ENCODE results near the gene TMEM183A. TPM values are rescaled to one million over a fixed set of nuclear protein-coding genes. Genes with fewer than 3 reads are reported as not detected.
A peak's percentile ranks its signal among the peaks of the same experiment; 100 is the strongest.

TMEM183A gene
- total RNA-seq, 4 donors from 2014 or later, result 39.4 to 77.4 (median 66.5) TPM

DNA sequence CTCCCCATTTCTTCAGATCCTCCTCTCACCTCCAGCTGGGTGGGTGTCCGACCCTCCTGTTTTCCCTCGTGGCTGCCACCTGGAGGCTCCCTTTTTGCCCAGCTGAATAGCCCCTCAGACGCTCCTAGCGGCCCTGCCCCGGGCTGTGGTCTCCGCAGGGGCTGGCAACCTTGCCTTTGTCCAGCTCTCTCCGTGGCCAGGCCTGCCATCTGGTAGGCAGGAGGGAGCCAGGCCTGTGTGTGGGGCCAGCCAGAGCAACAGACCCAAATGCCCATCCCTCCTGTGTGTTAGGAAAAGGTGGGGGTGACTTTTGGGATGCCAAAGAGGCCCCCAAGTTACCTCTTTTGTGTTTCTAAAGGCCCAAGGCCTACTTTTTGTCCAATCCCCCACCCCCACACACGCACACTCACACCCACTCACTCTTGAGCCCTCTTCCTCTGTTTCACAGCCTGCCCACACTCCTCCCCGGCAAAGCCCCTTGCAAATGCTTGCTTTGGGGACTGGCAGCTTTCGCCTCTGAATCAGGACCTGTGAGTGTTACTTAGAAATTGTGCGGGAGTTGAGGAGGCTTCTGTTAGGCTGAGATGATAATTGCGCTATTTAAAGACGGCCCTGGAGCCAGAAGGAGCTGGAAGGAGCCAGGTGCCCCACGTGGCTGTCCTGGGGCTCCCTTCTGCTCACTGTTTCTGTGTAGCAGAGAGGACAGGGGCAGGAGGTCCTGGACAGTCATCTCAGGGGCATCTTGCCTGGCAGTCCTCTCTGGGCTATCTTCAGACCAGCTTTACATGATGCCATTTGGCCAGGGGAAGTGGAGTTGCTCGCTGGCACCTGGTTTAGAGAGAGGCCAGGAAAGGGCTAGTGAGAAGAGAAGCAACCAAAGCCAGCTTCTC lies 28.2 kb downstream of the TMEM183A start:
- Histone ChIP-seq H3K36me3 (no peaks in the 10 kb centered on the region), H3K4me3 (no peak overlapping the region), H3K9me3 (no peaks in the 10 kb centered on the region), H3K4me1 (peaks cover 0 to 9% (median 0%) of the 10 kb centered on the region in 3 donors), H3K27me3 (peaks cover 0 to 22% (median 0%) of the 10 kb centered on the region in 4 donors), H3K27ac (no peak overlapping the region)
- intact Hi-C loops (cut with DNase I), result loop anchor here (5.0 kb wide), 1 partner anchor 182 kb away; no protein-coding TSS in a partner anchor
- DNase-seq, result no peak
- TF ChIP-seq, protein P1, sequence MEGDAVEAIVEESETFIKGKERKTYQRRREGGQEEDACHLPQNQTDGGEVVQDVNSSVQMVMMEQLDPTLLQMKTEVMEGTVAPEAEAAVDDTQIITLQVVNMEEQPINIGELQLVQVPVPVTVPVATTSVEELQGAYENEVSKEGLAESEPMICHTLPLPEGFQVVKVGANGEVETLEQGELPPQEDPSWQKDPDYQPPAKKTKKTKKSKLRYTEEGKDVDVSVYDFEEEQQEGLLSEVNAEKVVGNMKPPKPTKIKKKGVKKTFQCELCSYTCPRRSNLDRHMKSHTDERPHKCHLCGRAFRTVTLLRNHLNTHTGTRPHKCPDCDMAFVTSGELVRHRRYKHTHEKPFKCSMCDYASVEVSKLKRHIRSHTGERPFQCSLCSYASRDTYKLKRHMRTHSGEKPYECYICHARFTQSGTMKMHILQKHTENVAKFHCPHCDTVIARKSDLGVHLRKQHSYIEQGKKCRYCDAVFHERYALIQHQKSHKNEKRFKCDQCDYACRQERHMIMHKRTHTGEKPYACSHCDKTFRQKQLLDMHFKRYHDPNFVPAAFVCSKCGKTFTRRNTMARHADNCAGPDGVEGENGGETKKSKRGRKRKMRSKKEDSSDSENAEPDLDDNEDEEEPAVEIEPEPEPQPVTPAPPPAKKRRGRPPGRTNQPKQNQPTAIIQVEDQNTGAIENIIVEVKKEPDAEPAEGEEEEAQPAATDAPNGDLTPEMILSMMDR (IDR thresholded peaks at IDR 0.05), result no peak
- no peak for TF ChIP-seq POLR2A (IDR thresholded peaks at IDR 0.05)
- WGBS, 2 donors, result 88% methylated on average over 3 to 11 of the region's 15 CpGs

DNA sequence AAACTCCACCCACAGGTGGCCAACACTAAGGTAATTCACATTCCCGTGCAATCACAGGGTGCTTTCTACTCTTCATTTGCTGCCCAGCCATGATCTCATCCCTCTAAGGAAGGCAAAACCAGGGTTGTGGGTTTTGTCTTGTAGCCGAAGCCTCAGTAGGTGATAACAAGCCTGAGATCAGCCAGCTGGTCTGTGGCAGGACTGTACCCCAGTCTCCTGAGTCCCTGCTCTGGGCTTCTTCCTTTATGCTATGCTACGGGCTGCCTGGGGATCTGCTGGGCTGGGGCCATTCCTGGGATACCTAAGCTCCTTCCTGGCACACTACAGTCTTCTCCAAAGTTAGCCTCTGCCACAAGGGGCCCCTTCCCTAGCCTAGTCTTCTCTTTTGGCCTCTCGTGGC lies 29.0 kb downstream of the TMEM183A start:
- WGBS, 2 donors, result 61 to 70% methylated on average over 2 to 3 of the region's 4 CpGs
- no peak overlapping the region for H3K27ac ChIP-seq
- intact Hi-C loops (cut with DNase I), result loop anchor here (5.0 kb wide), 1 partner anchor 181 kb away; no protein-coding TSS in a partner anchor
- no peak for DNase-seq
- H3K9me3 ChIP-seq, result no peaks in the 10 kb centered on the region
- H3K27me3 ChIP-seq, result peaks cover 0 to 22% (median 0%) of the 10 kb centered on the region in 4 donors
- H3K4me3 ChIP-seq, result no peak overlapping the region
- H3K4me1 ChIP-seq, result peaks cover 0 to 9% (median 0%) of the 10 kb centered on the region in 3 donors
- H3K36me3 ChIP-seq, result no peaks in the 10 kb centered on the region
- TF ChIP-seq, protein P1 (IDR thresholded peaks at IDR 0.05), result no peak
- no peak for TF ChIP-seq POLR2A (IDR thresholded peaks at IDR 0.05)

DNA sequence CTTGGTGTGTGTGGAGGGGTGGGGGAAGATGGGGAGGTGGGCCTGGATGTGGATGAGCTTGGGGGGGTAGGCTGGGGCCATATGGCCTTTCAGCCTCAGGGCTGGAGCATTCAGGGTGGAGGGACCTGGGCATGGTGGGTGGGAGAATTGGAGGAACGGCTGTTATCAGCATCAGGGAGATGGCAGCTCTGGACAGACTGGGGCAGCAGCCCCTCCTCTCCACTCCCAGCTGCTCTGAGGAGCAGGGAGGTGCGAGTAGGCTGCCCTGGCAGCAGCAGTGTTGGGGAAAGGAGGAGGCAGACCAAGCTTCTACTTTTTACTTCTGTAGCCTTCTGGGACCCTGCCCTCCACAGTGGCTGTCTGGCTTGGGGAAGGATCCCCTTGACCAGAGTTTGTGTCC lies 29.4 kb downstream of the TMEM183A start:
- Histone ChIP-seq H3K9me3 (no peaks in the 10 kb centered on the region), H3K4me1 (peaks cover 0 to 9% (median 0%) of the 10 kb centered on the region in 3 donors), H3K4me3 (no peak overlapping the region), H3K27me3 (peaks cover 0 to 22% (median 0%) of the 10 kb centered on the region in 4 donors), H3K36me3 (no peaks in the 10 kb centered on the region), H3K27ac (no peak overlapping the region)
- DNase-seq, result no peak
- TF ChIP-seq POLR2A (IDR thresholded peaks at IDR 0.05), result no peak
- TF ChIP-seq, protein P1 (IDR thresholded peaks at IDR 0.05), result no peak
- WGBS, 2 donors, result 20% methylated on average over 1 of the region's 2 CpGs; no CpG with 5 or more reads in 1 of the 2 donors
- intact Hi-C loops (cut with DNase I), result loop anchor here (5.0 kb wide), 1 partner anchor 181 kb away; no protein-coding TSS in a partner anchor

DNA sequence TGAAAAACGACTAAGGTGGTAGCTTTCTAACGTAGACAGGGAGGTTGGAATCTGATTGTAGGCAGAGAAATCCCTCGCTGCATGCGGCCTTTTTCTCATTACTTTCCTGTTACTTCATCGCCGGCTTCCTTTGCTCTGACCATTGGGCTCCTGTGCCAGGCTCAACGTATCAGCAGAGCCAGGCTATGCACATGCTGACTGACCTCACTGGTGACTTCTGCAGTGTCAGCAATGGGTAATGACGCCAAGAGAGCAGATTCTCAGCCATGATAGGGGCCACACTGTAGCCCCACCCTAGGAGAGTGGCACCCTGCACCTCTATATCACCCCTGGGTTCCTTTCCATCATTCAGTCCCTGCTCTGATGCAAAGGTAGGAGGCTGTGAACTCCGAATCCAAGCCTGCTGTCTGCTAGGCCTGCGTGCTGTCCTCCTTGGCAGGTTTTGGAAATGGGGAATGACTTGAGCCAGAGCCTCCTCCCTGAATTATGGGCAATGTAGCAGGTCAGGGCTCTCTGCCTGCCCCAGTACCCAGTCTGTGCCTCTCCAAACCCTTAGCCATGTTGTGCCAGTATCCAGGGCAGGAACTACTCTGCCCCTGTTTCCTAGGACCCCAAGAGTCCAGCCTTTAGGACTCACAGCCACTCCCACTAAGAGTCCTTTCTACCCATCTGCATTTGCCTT lies 30.5 kb downstream of the TMEM183A start:
- intact Hi-C loops (cut with DNase I), result loop anchor here (5.0 kb wide), 1 partner anchor 180 kb away; no protein-coding TSS in a partner anchor
- no peak for DNase-seq
- Histone ChIP-seq H3K9me3 (no peaks in the 10 kb centered on the region), H3K27me3 (peaks cover 0 to 22% (median 0%) of the 10 kb centered on the region in 4 donors), H3K4me3 (no peak overlapping the region), H3K27ac (peak overlapping the region in 1 of 4 donors; percentile 39), H3K4me1 (peaks cover 0 to 9% (median 0%) of the 10 kb centered on the region in 3 donors), H3K36me3 (no peaks in the 10 kb centered on the region)
- TF ChIP-seq, protein P1 (IDR thresholded peaks at IDR 0.05), result no peak
- TF ChIP-seq POLR2A (IDR thresholded peaks at IDR 0.05), result no peak
- 66 to 69% methylated on average over 4 to 8 of the region's 10 CpGs for WGBS, 2 donors
